Stomach smooth muscle (tissue), 2 donors: ENCODE results near the gene NDFIP2.
"Not testable (repeated sequence)": the region's sequence is repeated elsewhere in the genome, so short reads cannot be mapped to it uniquely, and the experiment has no call there.

Experiments used
- H3K27ac ChIP-seq: one replicate; pipeline ENCODE4 v1.7.0; 2013; ENCODE audit warnings: mild to moderate bottlenecking, low read length, inconsistent platforms
- H3K27me3 ChIP-seq, 2 donors: one replicate each; pipeline ENCODE4 v1.7.0; 2013; ENCODE audit warnings: low read length in 2 of 2; ENCODE audit not compliant: insufficient read depth in 2 of 2, control insufficient read depth in 1 of 2
- H3K36me3 ChIP-seq, 2 donors: one replicate each; pipeline ENCODE4 v1.7.0; 2013; ENCODE audit warnings: low read length in 2 of 2; ENCODE audit not compliant: control insufficient read depth in 2 of 2, insufficient read depth in 2 of 2
- H3K4me1 ChIP-seq: one replicate; pipeline ENCODE4 v1.7.0; 2013; ENCODE audit warnings: low read length; ENCODE audit not compliant: control insufficient read depth, insufficient read depth
- H3K4me3 ChIP-seq, 2 donors: one replicate each; pipeline ENCODE4 v1.7.0; 2013; ENCODE audit warnings: low read length in 2 of 2
- H3K9ac ChIP-seq, 2 donors: one replicate each; pipeline ENCODE4 v1.7.0; 2013; ENCODE audit warnings: low read length in 2 of 2, mild to moderate bottlenecking in 1 of 2
- H3K9me3 ChIP-seq, 2 donors: one replicate each; pipeline ENCODE4 v1.7.0; 2013; ENCODE audit warnings: low read length in 2 of 2; ENCODE audit not compliant: control insufficient read depth in 2 of 2
- donor health status: healthy.
- donor health status: Pancreatic carcinoma.

NDFIP2 gene

DNA sequence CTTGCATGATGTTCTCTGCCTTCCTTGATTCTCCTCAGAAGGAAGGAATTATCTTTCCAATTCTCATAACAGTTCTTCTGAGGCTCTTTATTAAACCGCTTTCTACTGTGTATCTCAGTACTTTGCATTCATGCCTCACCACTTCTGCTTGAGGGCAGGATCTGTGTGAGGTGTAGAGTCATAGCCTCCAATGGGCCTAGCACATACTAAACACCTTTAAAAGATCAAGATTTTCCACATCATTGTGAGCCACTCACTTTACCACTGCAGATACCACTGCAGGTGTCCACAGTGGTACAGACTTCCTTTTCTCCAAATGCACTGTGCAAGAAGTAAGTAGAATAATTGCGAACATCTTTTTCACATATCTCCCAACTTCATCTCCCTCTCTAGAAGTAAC, 76.7 kb downstream of the NDFIP2 start:
- H3K9ac ChIP-seq: no peak overlapping the region
- H3K9me3 ChIP-seq: peaks cover 0 to 3% of the 10 kb centered on the region in 2 donors
- no peak overlapping the region for H3K27ac ChIP-seq
- H3K4me3 ChIP-seq: no peak overlapping the region
- H3K36me3 ChIP-seq: peaks cover 0 to 3% of the 10 kb centered on the region in 2 donors
- H3K27me3 ChIP-seq: no peaks in the 10 kb centered on the region
- H3K4me1 ChIP-seq: no peaks in the 10 kb centered on the region

- no peak overlapping the region for H3K9ac ChIP-seq
- peaks cover 0 to 3% of the 10 kb centered on the region in 2 donors for H3K36me3 ChIP-seq
- peaks cover under 1 to 3% of the 10 kb centered on the region in 2 donors for H3K9me3 ChIP-seq
- H3K27me3 ChIP-seq: no peaks in the 10 kb centered on the region
- H3K27ac ChIP-seq: no peak overlapping the region
- no peaks in the 10 kb centered on the region for H3K4me1 ChIP-seq
- no peak overlapping the region for H3K4me3 ChIP-seq
Measured at GRCh38 chr13:79560954-79561353, 80.0 kb downstream of the NDFIP2 start.

- Histone ChIP-seq H3K9ac (no peak overlapping the region), H3K4me3 (no peak overlapping the region), H3K4me1 (no peaks in the 10 kb centered on the region), H3K36me3 (peaks cover 0 to 3% of the 10 kb centered on the region in 2 donors), H3K9me3 (peaks cover 3 to 4% of the 10 kb centered on the region in 2 donors), H3K27me3 (no peaks in the 10 kb centered on the region), H3K27ac (no peak overlapping the region)
Measured at GRCh38 chr13:79562557-79562956, 81.6 kb downstream of the NDFIP2 start.

GRCh38 chr13:79566118-79566517, 85.2 kb downstream of the NDFIP2 start:
- no peaks in the 10 kb centered on the region for H3K36me3 ChIP-seq
- H3K4me1 ChIP-seq: no peaks in the 10 kb centered on the region
- H3K9me3 ChIP-seq: peaks cover 0 to 4% of the 10 kb centered on the region in 2 donors
- no peak overlapping the region for H3K9ac ChIP-seq
- no peak overlapping the region for H3K27ac ChIP-seq
- H3K27me3 ChIP-seq: no peaks in the 10 kb centered on the region
- no peak overlapping the region for H3K4me3 ChIP-seq

- Histone ChIP-seq H3K27me3 (no peaks in the 10 kb centered on the region), H3K36me3 (no peaks in the 10 kb centered on the region), H3K27ac (no peak overlapping the region), H3K4me1 (no peaks in the 10 kb centered on the region), H3K9me3 (peaks cover 0 to 1% of the 10 kb centered on the region in 2 donors), H3K9ac (no peak overlapping the region), H3K4me3 (no peak overlapping the region)
Measured at GRCh38 chr13:79571147-79571546, 90.2 kb downstream of the NDFIP2 start.

DNA sequence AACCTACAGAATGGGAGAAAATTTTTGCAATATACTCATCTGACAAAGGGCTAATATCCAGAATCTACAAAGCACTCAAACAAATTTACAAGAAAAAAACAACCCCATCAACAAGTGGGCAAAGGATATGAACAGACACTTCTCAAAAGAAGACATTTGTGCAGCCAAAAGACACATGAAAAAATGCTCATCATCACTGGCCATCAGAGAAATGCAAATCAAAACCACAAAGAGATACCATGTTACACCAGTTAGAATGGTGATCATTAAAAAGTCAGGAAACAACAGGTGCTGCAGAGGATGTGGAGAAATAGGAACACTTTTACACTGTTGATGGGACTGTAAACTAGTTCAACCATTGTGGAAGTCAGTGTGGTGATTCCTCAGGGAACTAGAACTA, 92.9 kb downstream of the NDFIP2 start:
- H3K9me3 ChIP-seq, H3K36me3 ChIP-seq, H3K27ac ChIP-seq: not testable (repeated sequence)

GRCh38 chr13:79581870-79582315, 100.9 kb downstream of the NDFIP2 start:
- Histone ChIP-seq H3K4me1 (no peaks in the 10 kb centered on the region), H3K27me3 (no peaks in the 10 kb centered on the region), H3K9me3 (peaks cover 0 to 3% of the 10 kb centered on the region in 2 donors), H3K27ac (no peak overlapping the region), H3K36me3 (no peaks in the 10 kb centered on the region), H3K4me3 (no peak overlapping the region), H3K9ac (no peak overlapping the region)

More for the DNA sequence above, 92.9 kb downstream of the NDFIP2 start:
- H3K4me1 ChIP-seq, H3K4me3 ChIP-seq, H3K9ac ChIP-seq, H3K27me3 ChIP-seq: not testable (repeated sequence)

DNA sequence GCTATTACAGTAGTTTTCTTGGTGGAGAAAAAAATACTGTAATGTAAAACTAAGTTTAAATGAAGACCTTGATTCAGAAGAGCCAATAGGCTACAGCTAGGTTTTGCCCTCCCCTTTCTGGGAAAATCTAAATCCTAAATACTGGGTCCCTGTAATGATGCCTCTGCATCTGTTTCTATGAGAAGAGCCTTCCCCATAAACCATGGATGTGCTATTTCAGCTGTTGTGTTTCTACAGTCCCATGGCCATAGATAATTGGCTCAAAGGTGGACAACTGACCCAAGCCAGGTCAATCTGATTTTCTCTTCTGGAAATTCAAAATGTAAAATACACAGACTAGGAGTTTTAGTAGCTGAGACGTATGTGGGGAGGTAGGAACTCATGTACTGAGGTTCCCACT, 101.9 kb downstream of the NDFIP2 start:
- no peak overlapping the region for H3K4me3 ChIP-seq
- no peaks in the 10 kb centered on the region for H3K9me3 ChIP-seq
- H3K4me1 ChIP-seq: no peaks in the 10 kb centered on the region
- no peaks in the 10 kb centered on the region for H3K27me3 ChIP-seq
- no peaks in the 10 kb centered on the region for H3K36me3 ChIP-seq
- H3K27ac ChIP-seq: no peak overlapping the region
- no peak overlapping the region for H3K9ac ChIP-seq

- Histone ChIP-seq H3K4me3 (no peak overlapping the region), H3K9ac (no peak overlapping the region), H3K36me3 (no peaks in the 10 kb centered on the region), H3K9me3 (peaks cover 0 to 2% of the 10 kb centered on the region in 2 donors), H3K27ac (no peak overlapping the region), H3K27me3 (no peaks in the 10 kb centered on the region), H3K4me1 (no peaks in the 10 kb centered on the region)
Measured at GRCh38 chr13:79585033-79585432, 104.1 kb downstream of the NDFIP2 start.

DNA sequence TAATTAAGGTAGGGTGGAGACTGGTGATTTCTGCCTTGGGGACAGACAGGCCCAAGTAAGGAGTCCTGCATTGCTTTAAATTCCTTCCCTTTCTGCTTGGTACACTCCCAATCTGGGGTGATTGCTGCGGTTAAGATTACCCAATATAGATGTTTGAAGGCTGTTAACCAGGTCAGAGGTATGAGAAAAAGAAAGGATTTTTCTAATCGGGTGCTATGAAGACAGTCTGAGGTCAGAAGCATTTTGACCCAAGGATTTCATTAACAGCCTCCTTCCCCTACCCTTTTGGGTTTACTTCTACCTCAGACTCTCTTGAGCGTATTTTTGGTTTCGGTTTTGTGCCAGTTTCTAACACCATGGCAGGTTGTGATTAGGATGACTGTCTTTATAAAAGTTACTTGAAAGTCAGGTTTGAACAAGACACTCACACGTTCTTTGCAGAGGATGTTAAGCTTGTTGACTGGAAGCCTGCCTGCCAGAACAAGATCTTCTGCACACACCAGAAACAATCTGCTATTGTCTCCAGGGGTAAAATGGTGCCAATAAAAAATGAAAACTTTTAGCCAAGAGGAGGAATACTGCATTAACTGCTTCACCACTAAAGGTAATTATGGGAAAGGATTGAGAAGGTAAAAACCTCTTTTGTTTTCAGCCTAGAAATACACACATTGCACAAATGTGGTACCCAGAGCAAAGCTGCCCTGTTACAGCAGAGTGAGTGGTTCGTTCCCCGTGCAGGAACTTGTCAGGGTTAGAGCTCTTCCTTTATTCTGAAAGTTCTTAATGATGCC, 108.8 kb downstream of the NDFIP2 start:
- no peak overlapping the region for H3K9ac ChIP-seq
- no peak overlapping the region for H3K27ac ChIP-seq
- H3K4me1 ChIP-seq: no peaks in the 10 kb centered on the region
- H3K36me3 ChIP-seq: no peaks in the 10 kb centered on the region
- H3K27me3 ChIP-seq: no peaks in the 10 kb centered on the region
- H3K4me3 ChIP-seq: no peak overlapping the region
- H3K9me3 ChIP-seq: peaks cover 0 to 2% of the 10 kb centered on the region in 2 donors

GRCh38 chr13:79590394-79590676, 109.4 kb downstream of the NDFIP2 start:
- H3K4me3 ChIP-seq: no peak overlapping the region
- peaks cover 0 to 2% of the 10 kb centered on the region in 2 donors for H3K9me3 ChIP-seq
- H3K27me3 ChIP-seq: no peaks in the 10 kb centered on the region
- no peak overlapping the region for H3K9ac ChIP-seq
- H3K27ac ChIP-seq: no peak overlapping the region
- H3K4me1 ChIP-seq: no peaks in the 10 kb centered on the region
- H3K36me3 ChIP-seq: no peaks in the 10 kb centered on the region
